K562 (cell line): Measurements from ENCODE around the gene VGLL4. TPM values are rescaled to one million over a fixed set of nuclear protein-coding genes. Genes with fewer than 3 reads are reported as not detected.
A peak's percentile ranks its signal among the peaks of the same experiment; 100 is the strongest.

Source experiments
- ATAC-seq: fragments of 200-7000 bp; cut with Tn5 transposase; 3 replicates; pipeline ENCODE4 v1.9.1; 2020; ENCODE audit warnings: moderate library complexity
- BruUV-seq: library from RNA; stranded (reverse); fragments of 400-500 nt; replicated peaks from 2 replicates; lab custom pipeline; 2021; lab: Mats Ljungman, UMichigan
- CTCF ChIA-PET: fragments of 300-600 bp; formaldehyde crosslinking; extraction: SDS; loops from one replicate; lab custom pipeline; 2021; ENCODE audit warnings: low intra/inter-chr PET ratio; lab: Yijun Ruan, JAX
- POLR2A ChIA-PET: fragments of 300-600, 350-650 bp; sonication (Branson Sonifier 250); formaldehyde crosslinking; extraction: SDS; loops from one replicate; lab custom pipeline; 2021; ENCODE audit warnings: antibody characterized with exemption, inconsistent platforms; lab: Yijun Ruan, JAX
- DNase-seq, 4 experiments: peaks; one replicate each; pipeline versions ENCODE4 v3.0.0 to v3.0.0-alpha.2; 2011 to 2018; ENCODE audit warnings: low spot score in 3 of 4, mixed read lengths in 3 of 4; ENCODE audit errors: extremely low read depth in 1 of 4
- FAIRE-seq: peaks from 2 replicates; lab custom pipeline; 2011; peaks lifted over from hg19 to GRCh38; lab: Jason Lieb, UNC
- H2AFZ ChIP-seq: 2 replicates; pipeline ENCODE4 v1.6.0; 2011; ENCODE audit warnings: low read depth, low read length, control low read depth, inconsistent platforms
- H3K27ac ChIP-seq: fragments of 200-600 bp; 3 replicates; pipeline ENCODE4 v1.8.0; 2011; ENCODE audit warnings: low read depth, mild to moderate bottlenecking, control low read depth, inconsistent platforms, low read length, moderate library complexity, mixed read lengths; ENCODE audit errors: extremely low read depth
- H3K27me3 ChIP-seq, 2 experiments: fragments of 300-600 bp in 1 of 2; 2 replicates in 1 of 2; 3 replicates in 1 of 2; pipeline versions ENCODE4 v1.6.0 to v1.8.0; 2011; ENCODE audit warnings: inconsistent platforms in 2 of 2, low read length in 2 of 2, mild to moderate bottlenecking in 1 of 2, mixed read lengths in 1 of 2, moderate library complexity in 1 of 2; ENCODE audit not compliant: control insufficient read depth in 2 of 2, insufficient read depth in 2 of 2
- H3K36me3 ChIP-seq: fragments of 300-600 bp; 3 replicates; pipeline ENCODE4 v1.8.0; 2011; ENCODE audit warnings: mild to moderate bottlenecking, low read length, inconsistent platforms; ENCODE audit not compliant: control insufficient read depth, insufficient read depth
- H3K4me1 ChIP-seq, 2 experiments: fragments of 200-600 bp in 1 of 2; replicated peaks in 1 of 2; 2 replicates in 1 of 2; 3 replicates in 1 of 2; pipeline versions ENCODE4 v1.5.1 to v1.8.0; 2011; ENCODE audit warnings: inconsistent platforms in 2 of 2, low read length in 2 of 2, mild to moderate bottlenecking in 1 of 2, mixed read lengths in 1 of 2, moderate library complexity in 1 of 2; ENCODE audit not compliant: control insufficient read depth in 2 of 2, insufficient read depth in 2 of 2
- H3K4me2 ChIP-seq: 2 replicates; pipeline ENCODE4 v1.6.1; 2011; ENCODE audit warnings: low read length, control low read depth, inconsistent platforms, mixed read lengths; ENCODE audit not compliant: insufficient read depth
- H3K4me3 ChIP-seq: fragments of 200-600 bp; sonication (generic), shearing (Covaris generic); 2 replicates; pipeline ENCODE4 v1.5.1; 2016; ENCODE audit warnings: control low read depth, inconsistent platforms
- H3K79me2 ChIP-seq: fragments of 200-600 bp; 3 replicates; pipeline ENCODE4 v1.8.0; 2011; ENCODE audit warnings: low read length, inconsistent platforms; ENCODE audit not compliant: control insufficient read depth, insufficient read depth
- H3K9ac ChIP-seq, 2 experiments: 2 replicates each; pipeline versions ENCODE4 v1.6.0 to v1.6.1; 2011; ENCODE audit warnings: low read depth in 2 of 2, low read length in 2 of 2, control low read depth in 1 of 2, inconsistent platforms in 1 of 2, mild to moderate bottlenecking in 1 of 2, mixed read lengths in 1 of 2; ENCODE audit not compliant: insufficient read depth in 1 of 2
- H3K9me1 ChIP-seq: one replicate; pipeline ENCODE4 v1.6.0; 2011; ENCODE audit warnings: inconsistent platforms, mild to moderate bottlenecking, low read length, moderate library complexity; ENCODE audit not compliant: control insufficient read depth, insufficient read depth
- H3K9me3 ChIP-seq: replicated peaks from 2 replicates; pipeline ENCODE4 v1.5.1; 2011; ENCODE audit warnings: low read depth, low read length, inconsistent platforms; ENCODE audit not compliant: control insufficient read depth, insufficient read depth
- H4K20me1 ChIP-seq: replicated peaks from 2 replicates; pipeline ENCODE4 v1.6.1; 2011; ENCODE audit warnings: low read length, inconsistent platforms, mixed read lengths; ENCODE audit not compliant: control insufficient read depth, insufficient read depth
- BACH1 ChIP-seq: fragments of 200-800 bp; sonication (Bioruptor generic); IDR thresholded peaks from 2 replicates; pipeline ENCODE4 v1.6.1; 2016; ENCODE audit warnings: missing genetic modification characterization, missing compliant biosample characterization
- BRF1 ChIP-seq: IDR thresholded peaks from 3 replicates; pipeline ENCODE4 v1.6.1; 2011; ENCODE audit warnings: borderline replicate concordance, mild to moderate bottlenecking; ENCODE audit not compliant: insufficient read length; ENCODE audit errors: extremely low read depth
- CREM ChIP-seq: IDR thresholded peaks from 2 replicates; pipeline ENCODE4 v1.6.1; 2014; ENCODE audit warnings: antibody characterized with exemption, low read depth
- CTCF ChIP-seq, 3 experiments: IDR thresholded peaks in 2 of 3; conservative IDR thresholded peaks in 1 of 3; 2 replicates each; pipeline ENCODE4 v1.5.1; 2011 to 2012; ENCODE audit warnings: low read length in 3 of 3, mild to moderate bottlenecking in 3 of 3, control low read depth in 2 of 3, improper control_type of control experiment in 1 of 3, inconsistent platforms in 1 of 3, low read depth in 1 of 3, mixed read lengths in 1 of 3, moderate library complexity in 1 of 3; ENCODE audit not compliant: insufficient read depth in 2 of 3
- E2F6 ChIP-seq, 2 experiments: IDR thresholded peaks; 2 replicates each; pipeline ENCODE4 v1.6.1; 2011; ENCODE audit warnings: borderline replicate concordance in 1 of 2, control low read depth in 1 of 2, low read depth in 1 of 2, low read length in 1 of 2, mild to moderate bottlenecking in 1 of 2, mixed read lengths in 1 of 2, moderate library complexity in 1 of 2; ENCODE audit not compliant: insufficient read depth in 1 of 2, insufficient read length in 1 of 2, poor library complexity in 1 of 2, severe bottlenecking in 1 of 2; ENCODE audit errors: extremely low read depth in 1 of 2
- USF2 ChIP-seq: sonication (generic); formaldehyde crosslinking; IDR thresholded peaks from 2 replicates; pipeline ENCODE4 v1.5.0; 2020; ENCODE audit warnings: missing genetic modification reagents
- ZBTB33 ChIP-seq: sonication (generic); formaldehyde crosslinking; IDR thresholded peaks from 2 replicates; pipeline ENCODE4 v1.8.1; 2023; ENCODE audit warnings: mild to moderate bottlenecking, missing genetic modification reagents
- WGBS: fragments of 100-300 bp; shearing (Covaris generic); methylation state at CpG from one replicate; pipeline ENCODE4 v1.1.6; 2016; ENCODE audit warnings: low coverage, mixed read lengths; ENCODE audit not compliant: insufficient coverage; ENCODE audit errors: missing lambda C conversion rate; 5-methylcytosine and 5-hydroxymethylcytosine counted together
- in situ Hi-C: fragments of 300-500 bp; cut with MboI; formaldehyde crosslinking; loops from 4 replicates; pipeline ENCODE4 v1.15.0; 2018; ENCODE audit warnings: inconsistent platforms, mixed read lengths
- intact Hi-C: fragments of 100-400 bp; cut with micrococcal nuclease; formaldehyde crosslinking; loops from 2 replicates; pipeline ENCODE4 v1.14.2; 2022
- polyA plus RNA-seq, 8 experiments: library from polyadenylated mRNA; depleted of rRNA in 4 of 8; stranded (reverse) in 5 of 8; unstranded in 3 of 8; fragments of >200 nt; fragmentation: Nextera tagmentation in 2 of 8; fragmentation: Illumina TruSeq in 1 of 8; extraction: Ambion mirVana in 2 of 8; extraction: Trizol in 1 of 8; gene quantifications; 2 replicates each; pipeline versions ENCODE4 v1.2.1 to v1.2.3, GENCODE V29; 2011 to 2014; ENCODE audit warnings: inconsistent platforms in 1 of 8, missing spikeins in 1 of 8
- total RNA-seq, 7 experiments: library from RNA; depleted of rRNA in 6 of 7; stranded (reverse); fragments of >200 nt in 6 of 7; fragmentation: Illumina TruSeq in 2 of 7; extraction: Trizol in 2 of 7; gene quantifications; 2 replicates each; pipeline versions ENCODE4 v1.2.1 to v1.2.3, GENCODE V29; 2011 to 2021; ENCODE audit warnings: low replicate concordance in 1 of 7

VGLL4 gene
- total and polyA plus RNA-seq, 9 of the 15 experiments (the other 6 are each of a cell fraction or from before 2014, with no cell fraction given), result 0.27 to 10.9 (median 8.6) TPM

- ChIA-PET POLR2A (interaction anchor here (1.8 kb wide), 1 partner anchor 10 kb away, joined by 4 read pairs; no protein-coding TSS in a partner anchor), CTCF (no interaction called here)
- BruUV-seq, result no TSS peak
- peak; percentile 82 for ATAC-seq
- no peak overlapping the region for H2AFZ ChIP-seq
- 72% methylated on average over 17 of the region's 17 CpGs for WGBS
- H4K20me1 ChIP-seq, result peaks cover 14% of the 10 kb centered on the region
- in situ Hi-C loops (no loop called here), intact Hi-C loops (no loop called here)
- peaks cover 0 to 9% of the 10 kb centered on the region in 2 experiments; a peak in 1 of 5 replicates for H3K4me1 ChIP-seq
- H3K27ac ChIP-seq, result no peak overlapping the region
- H3K27me3 ChIP-seq, result peaks cover 0 to 14% of the 10 kb centered on the region in 2 experiments; a peak in 1 of 5 replicates
- peak; percentile 35 for FAIRE-seq
- 0 out of 4 replicates have a peak overlapping the region, but pooled peaks of 1 of the 2 experiments have one; percentile 7 for H3K9ac ChIP-seq
- no peak for TF ChIP-seq BACH1 (tag)
- no peak for TF ChIP-seq USF2
- TF ChIP-seq BRF1, result no peak
- peak in 1 of 2 experiments; percentile 35 for TF ChIP-seq E2F6 (IDR thresholded peaks at IDR 0.05; ENCODE audit: borderline replicate concordance in 1 of 2, extremely low read depth in 1 of 2, insufficient read depth in 1 of 2, insufficient read length in 1 of 2, low read depth in 1 of 2, low read length in 1 of 2, poor library complexity in 1 of 2, severe bottlenecking in 1 of 2)
- TF ChIP-seq CREM, result peak; percentile 58
- TF ChIP-seq ZBTB33 (CRISPR knock-in tag), result peak; percentile 91
- TF ChIP-seq CTCF (IDR thresholded peaks at IDR 0.05 in 2 of 3, conservative IDR thresholded peaks at IDR 0.05 in 1 of 3; ENCODE audit: insufficient read depth in 2 of 3, low read depth in 1 of 3, low read length in 3 of 3), result peak; percentile 35 to 71 (median 55)
- no peaks in the 10 kb centered on the region for H3K9me3 ChIP-seq
- no peaks in the 10 kb centered on the region; the same call in 2 of the 3 replicates for H3K36me3 ChIP-seq
- DNase-seq, result peak; percentile 44 to 71 (median 62)
- no peak overlapping the region for H3K4me3 ChIP-seq
- H3K9me1 ChIP-seq, result no peaks in the 10 kb centered on the region
- no peaks in the 10 kb centered on the region for H3K79me2 ChIP-seq
- H3K4me2 ChIP-seq, result no peak overlapping the region
Observed at GRCh38 chr3:11566916-11567315, 76.8 kb downstream of the VGLL4 start.
